D341Med (cell line): Measurements from ENCODE around the gene HIF1A.
"Not testable (repeated sequence)": the region's sequence is repeated elsewhere in the genome, so short reads cannot be mapped to it uniquely, and the experiment has no call there.

Source experiments
- DNase-seq: peaks from one replicate; pipeline ENCODE4 v3.0.0; 2012; ENCODE audit warnings: low spot score

Gene HIF1A

DNA sequence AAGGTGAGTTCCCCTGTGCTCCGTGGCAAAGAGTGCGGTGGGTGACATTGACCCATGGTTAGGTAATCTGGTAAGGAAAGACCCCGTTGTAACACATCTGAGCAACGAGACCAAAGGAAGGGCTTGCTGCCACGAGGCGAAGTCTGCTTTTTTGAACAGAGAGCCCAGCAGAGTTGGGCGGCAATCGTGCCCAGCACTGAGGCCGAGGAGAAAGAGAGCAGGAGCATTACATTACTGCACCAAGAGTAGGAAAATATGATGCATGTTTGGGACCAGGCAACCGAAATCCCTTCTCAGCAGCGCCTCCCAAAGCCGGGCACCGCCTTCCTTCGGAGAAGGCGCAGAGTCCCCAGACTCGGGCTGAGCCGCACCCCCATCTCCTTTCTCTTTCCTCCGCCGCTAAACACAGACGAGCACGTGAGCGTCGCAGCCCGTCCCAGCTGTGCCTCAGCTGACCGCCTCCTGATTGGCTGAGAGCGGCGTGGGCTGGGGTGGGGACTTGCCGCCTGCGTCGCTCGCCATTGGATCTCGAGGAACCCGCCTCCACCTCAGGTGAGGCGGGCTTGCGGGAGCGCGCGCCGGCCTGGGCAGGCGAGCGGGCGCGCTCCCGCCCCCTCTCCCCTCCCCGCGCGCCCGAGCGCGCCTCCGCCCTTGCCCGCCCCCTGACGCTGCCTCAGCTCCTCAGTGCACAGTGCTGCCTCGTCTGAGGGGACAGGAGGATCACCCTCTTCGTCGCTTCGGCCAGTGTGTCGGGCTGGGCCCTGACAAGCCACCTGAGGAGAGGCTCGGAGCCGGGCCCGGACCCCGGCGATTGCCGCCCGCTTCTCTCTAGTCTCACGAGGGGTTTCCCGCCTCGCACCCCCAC lies at the start of gene HIF1A:
HIF1A (plus strand) TSS at position 684 of the 865 bp plus-strand sequence. CDS start 292 bp downstream, outside the sequence.
- DNase-seq, result peak; percentile 98

DNA sequence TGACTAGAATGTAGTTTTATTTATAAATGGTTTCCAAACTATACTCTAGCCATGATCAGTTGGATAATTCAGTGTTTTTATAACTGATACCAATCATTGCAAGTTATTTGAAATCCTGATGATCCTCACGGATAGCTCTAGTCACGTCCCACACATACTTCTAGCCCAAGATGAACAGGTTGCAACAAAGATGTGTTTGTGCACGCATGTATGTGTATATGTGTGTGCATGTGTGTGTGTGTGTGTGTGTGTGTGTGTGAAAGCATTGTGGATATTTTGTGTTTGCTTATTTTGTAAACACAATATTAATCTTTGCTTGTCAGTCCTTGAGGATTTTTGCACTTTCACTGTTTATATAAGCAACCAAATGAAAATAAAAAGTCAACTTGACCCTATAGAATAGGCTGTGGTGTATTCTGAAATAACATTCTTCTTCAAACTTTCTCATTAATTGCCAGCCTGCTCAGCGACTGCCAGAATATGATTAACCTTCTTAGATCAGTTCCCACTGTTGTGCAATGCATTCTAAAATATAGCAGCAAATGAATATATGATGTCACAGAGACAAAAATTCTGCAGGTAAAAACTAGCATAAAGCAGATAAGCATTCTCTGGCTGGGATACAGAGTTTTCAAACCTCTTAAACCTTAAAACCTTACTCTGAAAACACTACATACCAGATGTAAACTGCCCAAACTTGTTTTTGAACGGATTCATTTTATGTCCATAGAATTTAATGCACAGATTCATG lies 48.8 kb upstream of the HIF1A start:
- no peak for DNase-seq

DNA sequence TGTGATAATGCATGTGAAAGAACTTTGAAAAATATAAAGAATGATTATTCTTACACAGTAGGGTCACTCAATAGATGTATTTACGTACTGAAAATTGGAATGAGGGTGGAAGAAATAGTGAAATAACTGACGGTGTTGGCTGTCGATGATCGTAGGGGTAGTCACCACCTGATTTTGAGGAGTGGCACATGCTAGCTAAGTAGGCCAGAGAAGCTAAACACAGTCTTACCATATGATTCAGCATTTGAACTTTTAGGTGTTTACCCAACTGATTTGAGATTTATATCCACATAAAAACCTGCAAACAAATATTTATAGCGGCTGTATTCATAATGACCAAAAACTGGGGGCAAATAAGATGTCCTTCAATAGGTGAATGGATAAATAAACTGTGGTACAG lies 47.6 kb upstream of the HIF1A start:
- DNase-seq, result no peak

DNA sequence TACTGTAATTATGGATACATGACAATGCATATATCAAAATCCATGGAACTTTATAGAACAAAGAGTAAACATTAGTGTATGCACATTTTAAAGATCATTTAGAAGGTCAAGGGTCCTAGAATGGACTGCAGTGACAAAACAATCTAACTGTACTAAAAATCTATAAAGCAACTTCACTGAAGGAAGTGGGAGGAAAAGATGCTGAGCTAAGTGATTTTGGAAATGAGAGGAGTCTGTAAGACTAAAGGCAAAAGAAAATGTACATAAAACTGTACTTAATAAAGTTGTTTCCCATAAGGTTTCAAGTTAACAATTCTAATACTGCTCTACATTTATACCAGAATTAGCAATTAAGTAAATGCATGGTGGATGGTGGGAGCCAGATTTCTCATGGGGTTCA lies 46.9 kb upstream of the HIF1A start:
- no peak for DNase-seq

DNA sequence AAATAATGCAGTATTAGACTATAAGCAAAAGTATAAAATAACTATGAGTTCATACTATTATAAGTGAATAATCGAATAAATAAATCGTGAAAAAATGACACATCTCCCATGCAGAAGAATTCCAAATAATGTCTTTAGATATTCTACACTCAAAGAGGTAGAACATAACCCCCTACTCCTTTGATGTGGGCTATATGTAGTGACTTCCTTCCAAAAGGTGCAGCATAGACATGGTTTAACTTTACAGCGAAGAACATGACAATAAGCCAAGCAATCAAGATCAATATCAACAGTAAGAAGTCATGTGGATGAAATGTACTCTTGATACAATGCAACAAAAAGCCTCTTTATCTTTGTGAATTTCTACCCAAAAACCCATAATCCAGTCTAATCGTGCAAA lies 46.0 kb upstream of the HIF1A start:
- no peak for DNase-seq

DNA sequence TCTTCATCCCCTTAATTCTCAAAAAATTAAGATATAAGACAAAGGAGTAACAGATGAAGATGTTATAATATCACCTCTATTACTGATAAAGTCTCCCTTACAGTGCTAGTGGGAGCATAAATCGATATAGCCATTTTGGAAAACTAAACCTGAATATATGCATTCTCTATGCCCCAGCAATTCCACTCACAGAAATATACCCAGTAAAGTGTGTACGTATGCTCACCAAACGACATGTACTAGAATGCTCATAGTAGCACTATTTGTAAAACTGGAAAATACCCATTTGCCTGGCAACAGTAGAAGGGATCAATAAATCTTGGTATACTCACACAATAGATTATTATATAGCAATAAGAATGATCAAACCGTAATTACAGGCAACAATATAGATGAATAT lies 44.0 kb upstream of the HIF1A start:
- DNase-seq, result no peak

DNA sequence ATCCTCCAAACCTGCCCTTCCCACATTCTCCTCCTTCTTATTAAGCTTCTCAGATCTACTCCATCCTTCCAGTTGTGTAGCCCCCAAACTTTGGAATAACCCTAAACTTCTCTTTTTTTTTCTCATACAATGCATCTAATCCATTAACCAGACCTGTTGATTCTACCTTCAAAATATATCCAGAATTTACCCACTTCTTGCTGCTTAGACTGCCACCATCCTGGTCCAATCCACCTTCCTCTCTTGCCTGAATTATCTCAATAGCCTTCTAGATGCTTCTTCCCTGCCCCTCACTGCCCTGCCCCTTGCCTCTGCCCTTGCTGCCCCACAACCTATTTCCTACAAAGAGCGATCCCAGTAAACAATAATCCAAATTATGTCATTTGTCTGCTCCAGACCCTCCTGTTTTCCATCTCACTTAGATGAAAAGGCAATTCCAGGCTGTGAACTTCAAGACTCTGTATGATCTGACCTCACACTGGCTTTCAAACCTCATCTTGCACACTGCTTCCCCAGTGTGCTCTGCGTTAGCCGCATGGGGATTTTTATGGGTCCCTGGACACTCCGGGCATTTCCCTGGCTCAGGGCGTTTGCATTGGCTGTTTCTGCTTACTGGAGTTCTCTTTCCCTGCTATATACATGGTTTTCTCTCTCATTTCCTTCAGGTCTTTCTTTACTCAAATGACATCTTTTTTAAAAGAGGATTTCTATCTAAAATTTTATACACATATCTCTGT lies 42.6 kb upstream of the HIF1A start:
- no peak for DNase-seq

DNA sequence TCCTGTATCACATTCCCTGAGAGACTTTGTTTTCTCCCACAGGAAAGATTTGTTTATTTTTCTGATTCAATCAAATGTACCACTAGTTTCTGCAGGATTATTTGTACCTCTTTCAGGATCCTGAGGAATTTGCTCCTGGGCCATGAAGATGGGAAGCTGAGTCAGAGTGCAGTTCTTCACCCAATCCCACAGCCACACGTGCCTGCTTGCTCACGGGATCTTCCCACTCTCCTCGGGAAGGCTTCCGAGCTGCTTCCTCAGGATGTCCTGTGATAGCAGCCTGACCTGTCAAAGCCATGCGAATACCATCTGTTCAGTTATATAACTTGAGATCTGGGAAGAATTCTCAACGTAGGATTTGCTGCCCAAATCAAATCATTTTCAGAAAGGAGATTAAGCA lies 41.8 kb upstream of the HIF1A start:
- no peak for DNase-seq

DNA sequence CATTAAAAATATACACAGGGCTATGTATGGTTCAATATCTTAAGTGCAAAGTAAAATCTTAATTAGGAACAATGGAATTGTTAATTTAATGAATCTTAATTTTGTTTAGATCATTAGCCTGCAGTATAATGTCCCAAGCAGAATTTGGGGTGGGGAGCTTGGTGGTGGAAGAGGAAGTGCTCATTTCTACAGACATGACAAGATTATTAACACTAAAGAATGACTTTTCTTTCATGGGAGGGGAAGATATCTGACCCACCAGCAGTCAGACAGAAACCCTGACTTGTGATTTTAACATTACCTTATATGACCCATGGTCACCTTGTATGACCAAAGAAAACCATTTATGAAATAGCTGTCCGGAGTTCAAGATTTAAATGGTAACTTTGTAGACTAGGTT lies 41.3 kb upstream of the HIF1A start:
- DNase-seq, result no peak

DNA sequence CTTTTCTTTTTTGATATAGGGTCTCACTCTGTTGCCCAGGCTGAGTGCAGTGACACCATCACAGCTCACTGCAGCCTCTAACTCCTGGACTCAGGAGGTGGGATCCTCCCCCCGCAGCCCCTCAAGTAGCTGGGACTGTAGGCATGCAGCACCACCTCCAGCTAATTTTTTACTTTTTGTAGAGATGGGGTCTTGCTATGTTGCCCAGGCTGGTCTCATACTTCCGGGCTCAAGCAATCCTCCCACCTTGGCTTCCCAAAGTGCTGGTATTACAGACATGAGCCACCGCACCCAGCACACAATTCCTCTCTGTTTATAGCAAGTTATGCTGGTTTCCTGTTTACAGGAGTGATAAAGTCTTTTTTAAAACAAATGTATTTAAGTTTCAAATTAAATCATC lies 39.5 kb upstream of the HIF1A start:
- DNase-seq, result no peak

DNA sequence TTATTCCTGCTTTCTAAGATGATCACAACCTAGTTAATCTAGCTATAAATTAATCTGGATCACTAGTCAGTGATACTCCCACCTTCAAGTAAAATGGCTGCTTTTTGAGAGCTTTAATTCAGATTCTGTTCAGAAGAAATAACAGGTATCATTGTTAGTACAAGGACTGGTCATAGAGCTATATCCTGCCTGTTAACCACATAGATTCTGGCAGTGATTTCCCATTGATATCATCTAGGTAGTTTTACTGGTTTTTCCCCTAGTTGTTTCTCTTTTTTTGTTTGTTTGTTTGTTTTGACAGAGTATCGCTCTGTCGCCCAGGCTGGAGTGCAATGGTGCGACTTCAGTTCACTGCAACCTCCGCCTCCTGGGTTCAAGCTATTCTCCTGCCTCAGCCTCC lies 39.0 kb upstream of the HIF1A start:
- DNase-seq, result no peak

DNA sequence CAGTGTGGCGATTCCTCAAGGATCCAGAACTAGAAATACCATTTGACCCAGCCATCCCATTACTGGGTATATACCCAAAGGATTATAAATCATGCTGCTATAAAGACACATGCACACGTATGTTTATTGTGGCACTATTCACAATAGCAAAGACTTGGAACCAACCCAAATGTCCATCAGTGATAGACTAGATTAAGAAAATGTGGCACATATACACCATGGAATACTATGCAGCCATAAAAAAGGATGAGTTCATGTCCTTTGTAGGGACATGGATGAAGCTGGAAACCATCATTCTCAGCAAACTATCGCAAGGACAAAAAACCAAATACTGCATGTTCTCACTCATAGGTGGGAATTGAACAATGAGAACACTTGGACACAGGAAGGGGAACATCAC lies 37.2 kb upstream of the HIF1A start:
- DNase-seq, result not testable (repeated sequence)

DNA sequence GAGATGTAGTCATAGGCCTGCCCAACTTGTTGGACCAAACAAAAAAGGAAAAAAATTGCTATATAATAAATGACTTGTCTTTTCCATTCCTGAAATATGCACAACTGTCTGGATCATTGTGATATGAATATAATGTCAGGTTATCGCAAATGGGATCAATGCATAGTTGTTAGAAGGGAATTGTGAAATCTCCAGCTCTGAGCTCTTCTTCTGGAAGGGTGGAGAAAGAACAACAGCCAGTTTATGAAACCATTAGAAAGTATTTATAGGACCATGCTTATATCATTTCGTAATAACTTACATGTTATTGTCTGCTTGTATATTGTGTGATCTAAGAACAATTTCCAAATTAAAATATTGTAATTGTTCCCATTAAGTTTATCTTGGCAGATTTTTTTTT lies 35.7 kb upstream of the HIF1A start:
- DNase-seq, result no peak

DNA sequence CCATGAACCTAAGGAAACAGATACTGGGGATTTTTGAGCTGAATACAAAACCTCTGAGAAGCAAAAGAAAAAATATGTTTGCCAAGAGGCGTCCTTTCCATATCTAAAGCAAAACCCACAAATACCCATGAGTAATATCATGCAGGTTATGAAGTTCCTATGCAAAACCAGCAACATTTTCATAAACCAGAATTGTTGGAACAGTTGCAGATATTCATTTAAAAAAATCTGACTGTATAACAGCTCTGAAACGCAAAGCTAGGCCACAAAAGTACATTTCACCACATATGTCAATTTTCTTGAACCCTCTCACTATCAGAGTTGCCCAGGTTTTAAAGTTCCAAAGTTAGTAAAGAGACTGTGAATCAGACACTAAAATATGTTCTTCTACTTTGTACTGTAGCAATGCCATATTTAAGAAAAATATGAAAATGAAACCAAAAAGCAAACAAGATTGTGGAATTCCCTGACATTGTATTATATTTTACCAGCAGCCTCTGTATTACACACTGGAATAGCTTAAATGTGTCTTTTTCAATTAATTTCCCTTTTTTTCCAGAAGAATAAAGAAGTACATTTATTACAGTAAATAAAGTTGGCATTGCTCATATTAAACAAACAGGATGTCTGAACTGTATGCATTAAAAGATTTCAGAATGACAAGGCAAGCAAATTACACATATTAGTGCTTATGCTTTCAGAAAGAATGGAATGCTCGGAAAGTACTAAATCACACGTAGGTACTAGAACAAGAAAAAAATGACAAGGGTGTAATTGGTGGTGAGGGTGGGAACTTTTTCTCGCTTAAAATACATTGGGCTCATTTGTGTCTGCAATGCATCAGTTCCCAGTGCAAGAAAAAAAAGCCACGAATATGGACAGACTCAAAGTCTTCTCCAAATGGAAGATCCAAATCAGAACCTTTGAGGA lies 33.6 kb upstream of the HIF1A start:
- DNase-seq, result no peak

DNA sequence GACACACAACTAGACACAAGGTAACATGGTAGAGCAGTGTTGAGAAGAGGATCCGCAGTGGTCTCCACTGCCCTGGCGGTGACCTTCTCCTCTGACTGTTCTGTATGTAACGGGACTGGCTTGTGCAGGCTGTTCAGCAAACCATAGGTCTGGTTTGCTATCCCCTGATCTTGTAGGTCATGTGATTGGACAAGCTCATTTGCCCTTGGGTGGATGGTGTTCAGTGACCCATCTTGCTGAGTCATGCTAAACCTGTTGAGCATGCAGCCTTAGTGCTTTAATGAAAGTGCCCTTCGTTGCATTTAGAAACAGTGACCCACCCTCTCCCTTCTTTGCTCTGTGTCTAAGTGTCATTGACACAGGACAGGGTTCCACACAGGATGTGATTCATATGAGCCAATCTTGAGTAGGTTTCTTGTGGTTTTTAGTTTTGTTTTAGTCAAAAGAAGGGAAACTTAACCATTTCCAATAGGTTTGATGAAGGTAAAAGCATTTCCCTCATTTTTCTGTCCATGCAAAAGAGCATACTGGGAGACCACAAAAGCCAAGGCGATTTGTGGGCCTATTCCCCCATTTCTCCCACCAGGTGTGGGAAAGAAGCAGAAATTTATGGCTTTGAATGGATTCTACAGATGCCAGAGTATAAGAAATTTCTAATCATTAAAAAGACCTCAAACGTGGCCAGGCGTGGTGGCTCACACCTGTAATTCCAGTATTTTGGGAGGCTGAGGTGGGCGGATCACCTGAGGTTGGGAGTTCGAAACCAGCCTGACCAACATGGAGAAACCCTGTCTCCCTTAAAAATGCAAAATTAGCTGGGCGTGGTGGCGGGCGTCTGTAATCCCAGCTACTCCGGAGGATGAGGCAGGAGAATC lies 32.6 kb upstream of the HIF1A start:
- no peak for DNase-seq

DNA sequence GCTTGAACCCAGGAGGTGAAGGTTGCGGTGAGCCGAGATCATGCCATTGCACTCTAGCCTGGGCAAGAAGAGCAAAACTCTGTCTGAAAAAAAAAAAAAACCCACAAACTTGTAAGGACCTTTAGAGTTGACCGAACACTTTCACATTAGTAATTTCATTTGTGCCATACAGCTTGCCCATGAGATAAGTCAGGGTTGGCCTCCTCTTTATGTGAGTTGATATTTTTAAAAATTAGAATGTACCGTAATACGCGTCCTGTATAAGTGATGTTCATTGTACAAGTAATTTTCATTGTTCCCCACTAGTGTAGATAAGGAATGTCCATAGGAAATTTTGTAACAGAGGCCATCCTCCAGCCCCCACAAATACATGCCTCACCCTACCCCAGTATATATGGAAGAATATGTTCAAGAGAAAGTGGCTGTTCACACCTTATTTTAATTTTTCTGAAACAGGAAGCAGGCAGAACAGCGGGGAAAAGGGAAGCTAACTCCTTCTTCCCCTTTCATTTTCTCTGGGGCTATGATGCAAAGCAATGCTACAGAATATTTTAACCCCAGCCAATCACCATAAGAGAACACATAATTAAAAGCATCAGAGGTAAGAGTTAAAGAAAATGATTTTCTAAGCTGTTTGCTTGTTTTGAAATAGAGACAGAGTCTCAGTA lies 31.9 kb upstream of the HIF1A start:
- DNase-seq, result no peak

DNA sequence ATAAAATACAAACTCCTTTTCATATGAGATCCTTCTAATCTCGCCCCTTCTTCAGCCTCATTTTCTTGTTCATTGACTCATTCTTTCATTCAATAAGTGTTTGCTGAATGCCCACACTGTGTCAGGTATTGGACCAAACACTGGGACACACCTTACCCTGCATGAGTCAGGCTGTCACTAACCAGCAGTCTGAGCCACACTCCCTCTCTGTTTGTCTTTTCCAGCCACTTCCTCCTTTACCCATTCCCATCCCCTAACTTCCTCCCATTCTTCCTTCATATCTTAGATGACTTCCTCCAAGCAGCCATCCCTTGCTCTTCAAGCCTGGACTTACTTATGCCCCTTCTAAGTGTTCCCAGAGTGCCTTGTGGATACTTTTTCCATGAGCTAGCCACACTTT lies 27.0 kb upstream of the HIF1A start:
- DNase-seq, result no peak

DNA sequence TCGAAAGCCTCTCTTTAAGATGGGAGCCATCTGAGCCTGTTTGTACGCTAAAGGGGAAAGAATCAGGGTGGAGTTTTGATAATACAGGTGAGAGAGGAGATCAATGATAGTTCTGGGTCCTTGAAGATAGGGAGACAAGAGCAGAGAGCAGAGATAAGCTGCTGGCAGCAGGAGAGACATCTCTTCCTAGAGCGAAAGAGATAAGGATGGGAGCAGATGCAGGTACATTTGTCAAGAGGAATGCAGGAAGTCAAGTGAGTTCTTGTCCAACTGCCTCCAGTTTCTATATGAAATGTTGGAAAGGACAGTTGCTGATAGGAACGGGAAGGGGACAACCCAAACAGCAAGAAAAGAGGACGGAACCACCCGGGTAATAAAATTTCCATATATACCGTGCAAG lies 24.7 kb upstream of the HIF1A start:
- no peak for DNase-seq

DNA sequence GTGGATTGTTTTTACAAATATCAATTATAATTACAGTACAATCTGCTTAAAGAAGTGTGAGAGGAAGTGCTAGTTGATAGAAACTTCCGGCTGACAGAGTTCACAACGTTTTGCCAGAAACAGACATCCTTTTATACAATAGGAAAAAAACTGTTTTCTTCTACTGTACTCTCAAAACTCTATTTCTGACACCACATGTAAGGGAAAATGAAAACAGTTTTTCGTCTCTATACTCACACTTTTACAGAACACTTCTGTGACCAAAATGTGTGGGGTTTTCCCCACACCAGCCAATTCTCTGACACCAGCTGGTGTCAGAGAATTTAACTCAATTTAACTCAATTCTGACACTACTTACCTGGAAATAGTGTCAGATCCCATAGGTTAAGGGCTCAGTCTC lies 24.2 kb upstream of the HIF1A start:
- DNase-seq, result no peak

DNA sequence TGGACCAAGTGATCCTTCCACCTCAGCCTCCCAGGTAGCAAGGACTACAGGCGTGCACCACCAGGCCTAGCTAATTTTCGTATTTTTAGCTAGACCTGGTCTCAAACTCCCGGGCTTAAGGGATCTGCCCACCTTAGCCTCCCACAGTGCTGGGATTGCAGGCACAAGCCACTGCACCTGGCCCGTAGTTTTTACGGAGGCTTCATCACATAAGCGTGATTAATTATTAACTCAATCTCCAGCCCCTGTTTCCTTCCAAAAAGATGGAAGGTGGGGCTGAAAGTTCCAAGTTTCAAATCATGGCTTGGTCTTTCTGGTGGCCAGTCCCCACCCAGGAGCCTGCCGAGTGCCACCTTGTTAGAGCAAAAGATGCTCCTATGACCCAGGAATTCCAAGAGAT lies 22.5 kb upstream of the HIF1A start:
- no peak for DNase-seq
